GM18907 (cell line): ENCODE results near the gene CA11.

ENCODE experiments used
- ATAC-seq: cut with Tn5 transposase; IDR thresholded peaks from one replicate; pipeline ENCODE4 v1.9.1; 2021; ENCODE audit warnings: mild to moderate bottlenecking, moderate library complexity; ENCODE audit not compliant: unreplicated experiment

The CA11 gene

DNA sequence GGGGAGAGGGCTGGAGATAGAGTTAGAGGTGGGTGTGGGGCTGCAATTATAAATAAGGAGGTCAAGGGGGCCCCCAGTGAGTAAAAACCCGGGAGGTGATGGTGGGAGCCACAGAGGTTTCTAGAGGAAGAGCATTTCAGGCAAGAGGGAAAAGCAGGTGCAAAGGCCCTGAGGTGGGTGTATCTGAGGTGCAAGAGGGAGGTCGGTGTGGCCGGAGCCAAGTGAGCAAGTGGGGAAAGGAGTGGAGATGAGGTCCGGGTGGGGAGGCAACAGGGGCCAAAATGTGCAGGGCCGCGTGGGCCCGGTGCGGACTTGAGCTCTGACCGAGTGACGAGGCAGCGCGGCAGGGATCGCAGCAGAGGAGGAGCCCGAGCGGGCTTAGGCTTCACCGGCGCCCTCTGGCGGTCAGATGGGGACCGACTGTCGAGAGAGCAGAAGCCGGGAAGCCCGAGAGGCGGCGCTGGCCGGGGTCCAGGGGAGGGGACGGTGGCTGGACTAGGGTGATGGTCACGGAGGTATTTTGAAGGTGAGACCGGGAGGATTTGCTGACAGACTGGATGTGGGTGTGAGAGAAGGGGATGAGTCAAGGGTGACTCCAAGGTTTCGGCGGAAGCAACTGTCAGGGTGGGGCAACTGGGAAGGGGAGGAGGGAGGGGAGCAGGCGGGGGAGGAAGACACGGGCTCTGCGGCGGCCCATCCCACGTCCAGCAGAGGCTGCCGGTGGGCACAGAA lies 57.2 kb downstream of the CA11 start:
- no peak for ATAC-seq
